KOPT-K1 (cell line): Measurements from ENCODE around the gene OR10G8.
"Not testable (repeated sequence)": the region's sequence is repeated elsewhere in the genome, so short reads cannot be mapped to it uniquely, and the experiment has no call there.

Experiments
- H3K27ac ChIP-seq: fragments of 200-600 bp; sonication (generic); 2 replicates; pipeline ENCODE4 v1.5.1; 2016; ENCODE audit warnings: antibody characterized with exemption, mild to moderate bottlenecking, low read depth, low read length; ENCODE audit not compliant: poor library complexity, severe bottlenecking
- H3K36me3 ChIP-seq: fragments of 200-600 bp; sonication (generic); 2 replicates; pipeline ENCODE4 v1.5.1; 2017; ENCODE audit warnings: antibody characterized with exemption, mild to moderate bottlenecking, low read length, moderate library complexity; ENCODE audit not compliant: insufficient read depth
- H3K9me3 ChIP-seq: fragments of 200-600 bp; sonication (generic); 2 replicates; pipeline ENCODE4 v1.5.1; 2017; ENCODE audit warnings: antibody characterized with exemption, low read length, mild to moderate bottlenecking; ENCODE audit not compliant: insufficient read depth, poor library complexity, severe bottlenecking

OR10G8 gene, protein sequence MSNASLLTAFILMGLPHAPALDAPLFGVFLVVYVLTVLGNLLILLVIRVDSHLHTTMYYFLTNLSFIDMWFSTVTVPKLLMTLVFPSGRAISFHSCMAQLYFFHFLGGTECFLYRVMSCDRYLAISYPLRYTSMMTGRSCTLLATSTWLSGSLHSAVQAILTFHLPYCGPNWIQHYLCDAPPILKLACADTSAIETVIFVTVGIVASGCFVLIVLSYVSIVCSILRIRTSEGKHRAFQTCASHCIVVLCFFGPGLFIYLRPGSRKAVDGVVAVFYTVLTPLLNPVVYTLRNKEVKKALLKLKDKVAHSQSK

GRCh38 chr11:124026498-124026897 lies at the start of gene OR10G8:
TSS of gene OR10G8 (plus strand) at chr11:124026798. CDS start at chr11:124029623, 2,825 bp downstream.
- Histone ChIP-seq H3K27ac (no peak within 1 kb of the TSS), H3K9me3 (no peaks in the 10 kb centered on the region), H3K36me3 (no peaks in the 10 kb centered on the region)

- no peaks in the 10 kb centered on the region for H3K9me3 ChIP-seq
- H3K36me3 ChIP-seq: no peaks in the 10 kb centered on the region
- no peak within 1 kb of the TSS for H3K27ac ChIP-seq
These were observed 48.8 kb upstream of the OR10G8 start, which contains the start of gene OR10S1 for GRCh38 chr11:123977731-123978347. TSS of gene OR10S1 (minus strand) at chr11:123977781. CDS start at chr11:123977664, 117 bp downstream.

DNA sequence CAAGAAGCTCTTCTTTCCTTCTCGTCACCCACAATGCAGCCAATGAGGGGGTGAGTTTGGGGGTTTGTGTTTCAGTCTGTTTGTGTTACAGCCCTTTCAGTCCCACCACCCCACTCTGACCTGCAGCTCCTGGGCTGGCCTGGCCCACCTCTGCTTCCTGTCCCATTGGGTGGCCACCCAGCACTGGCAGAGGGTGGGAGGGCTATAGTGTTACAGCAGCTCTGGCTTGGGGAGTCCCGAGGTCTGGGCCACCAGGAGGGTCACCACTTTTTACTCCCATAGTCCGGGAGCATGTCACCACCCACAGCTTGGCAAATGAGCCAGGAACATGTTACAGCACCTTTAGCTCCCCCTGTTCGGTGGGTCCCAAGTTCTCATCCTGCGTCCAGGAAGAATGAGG lies 47.3 kb upstream of the OR10G8 start:
- no peaks in the 10 kb centered on the region for H3K36me3 ChIP-seq
- H3K27ac ChIP-seq: no peak overlapping the region
- no peaks in the 10 kb centered on the region for H3K9me3 ChIP-seq

GRCh38 chr11:123995119-123995518 lies 31.5 kb upstream of the OR10G8 start, which contains the start of gene OR10G6:
TSS of gene OR10G6 (minus strand) at chr11:123995161. CDS start at chr11:123995161, 0 bp downstream.
- H3K27ac ChIP-seq: no peak within 1 kb of the TSS
- H3K9me3 ChIP-seq: no peaks in the 10 kb centered on the region
- H3K36me3 ChIP-seq: no peaks in the 10 kb centered on the region

DNA sequence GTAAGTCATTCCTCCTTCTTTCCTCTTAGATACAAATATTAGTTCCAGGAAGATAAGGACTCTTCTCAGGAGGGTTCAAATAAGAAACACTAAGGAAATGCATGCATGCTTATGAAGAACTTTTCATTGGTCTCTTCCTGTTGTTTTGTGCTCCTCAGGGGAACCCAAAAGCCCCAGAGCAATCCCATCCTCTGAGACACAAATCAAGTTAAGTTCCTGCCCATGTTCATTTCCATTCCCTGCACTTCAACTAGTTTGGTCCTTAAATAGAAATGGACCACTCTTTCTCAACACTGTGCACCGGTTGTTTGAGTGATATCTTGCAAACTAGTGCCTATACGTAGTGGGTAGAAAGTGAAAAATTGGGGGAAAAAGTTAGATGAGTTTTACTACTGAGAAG lies 13.9 kb upstream of the OR10G8 start, which contains the start of gene OR10G4:
Gene OR10G4, plus strand, starts transcription at position 301 of the 400 bp plus-strand sequence. CDS start 2,578 bp downstream, outside the sequence.
- no peaks in the 10 kb centered on the region for H3K36me3 ChIP-seq
- no peak within 1 kb of the TSS for H3K27ac ChIP-seq
- H3K9me3 ChIP-seq: no peaks in the 10 kb centered on the region

- H3K9me3 ChIP-seq, H3K27ac ChIP-seq, H3K36me3 ChIP-seq: not testable (repeated sequence)
These were observed 10.8 kb upstream of the OR10G8 start for GRCh38 chr11:124015837-124016236.

DNA sequence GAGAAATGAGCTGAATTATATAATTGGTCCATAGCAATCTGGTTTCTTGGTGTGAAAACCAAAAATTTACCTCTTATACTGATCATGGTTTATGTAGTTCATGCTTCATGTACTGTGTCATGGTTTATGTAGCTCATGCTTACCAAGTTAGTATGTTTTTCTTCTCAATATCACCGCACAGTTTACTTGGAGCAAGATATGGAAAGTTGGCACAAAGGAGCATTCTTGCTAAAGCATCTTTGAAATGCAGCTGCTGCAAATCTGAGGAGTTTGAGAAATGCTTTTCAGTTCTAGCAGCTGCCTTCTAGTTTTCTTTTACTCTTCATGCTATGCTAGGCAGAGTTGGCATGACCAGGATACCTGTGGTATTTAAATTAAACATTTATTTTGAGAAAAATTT lies 10.1 kb downstream of the OR10G8 start:
- no peak overlapping the region for H3K27ac ChIP-seq
- no peaks in the 10 kb centered on the region for H3K9me3 ChIP-seq
- H3K36me3 ChIP-seq: no peaks in the 10 kb centered on the region

DNA sequence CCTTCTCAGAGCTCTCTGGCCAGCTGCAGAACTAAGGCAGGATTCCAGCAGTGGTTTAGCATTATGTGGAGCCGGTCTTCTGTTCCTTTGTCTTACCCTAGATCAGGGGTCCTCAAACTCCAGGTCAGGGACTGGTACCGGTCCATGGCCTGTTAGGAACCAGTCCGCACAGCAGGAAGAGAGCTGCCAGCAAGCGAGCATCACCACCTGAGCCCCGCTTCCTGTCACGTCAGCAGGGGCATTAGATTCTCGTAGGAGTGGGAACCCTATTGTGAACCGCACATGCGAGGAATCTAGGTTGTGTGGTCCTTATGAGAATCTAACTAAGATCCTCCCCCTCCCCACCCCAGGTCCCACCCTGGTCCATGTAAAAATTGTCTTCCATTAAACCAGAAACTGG lies 13.0 kb downstream of the OR10G8 start:
- H3K27ac ChIP-seq: no peak overlapping the region
- no peaks in the 10 kb centered on the region for H3K9me3 ChIP-seq
- H3K36me3 ChIP-seq: no peaks in the 10 kb centered on the region

GRCh38 chr11:124041254-124041653 lies 14.7 kb downstream of the OR10G8 start, which contains the start of gene OR10G7:
TSS of gene OR10G7 (minus strand) at chr11:124041325. CDS start at chr11:124039001, 2,324 bp downstream.
- H3K27ac ChIP-seq: no peak within 1 kb of the TSS
- H3K9me3 ChIP-seq: no peaks in the 10 kb centered on the region
- no peaks in the 10 kb centered on the region for H3K36me3 ChIP-seq

DNA sequence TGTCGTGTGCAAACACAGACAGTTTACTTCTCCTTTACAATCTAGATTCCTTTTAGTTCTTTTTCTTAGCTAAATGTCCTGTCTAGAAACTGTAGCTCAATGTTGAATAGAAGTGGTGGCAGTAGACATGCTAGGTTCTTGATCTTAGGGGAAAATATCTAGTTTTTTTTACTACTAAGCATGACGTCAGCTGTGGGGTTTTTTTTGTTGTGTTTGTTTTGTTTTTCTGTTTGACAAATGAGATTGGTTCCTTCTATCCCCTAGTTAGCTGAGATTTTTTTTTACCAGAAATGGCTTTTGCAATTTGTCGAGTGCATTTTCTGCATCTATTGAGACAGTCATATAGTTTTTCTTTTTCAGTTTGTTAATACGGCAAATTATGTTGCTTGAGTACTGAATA lies 16.8 kb downstream of the OR10G8 start:
- H3K36me3 ChIP-seq: no peaks in the 10 kb centered on the region
- H3K9me3 ChIP-seq: no peaks in the 10 kb centered on the region
- H3K27ac ChIP-seq: no peak overlapping the region

DNA sequence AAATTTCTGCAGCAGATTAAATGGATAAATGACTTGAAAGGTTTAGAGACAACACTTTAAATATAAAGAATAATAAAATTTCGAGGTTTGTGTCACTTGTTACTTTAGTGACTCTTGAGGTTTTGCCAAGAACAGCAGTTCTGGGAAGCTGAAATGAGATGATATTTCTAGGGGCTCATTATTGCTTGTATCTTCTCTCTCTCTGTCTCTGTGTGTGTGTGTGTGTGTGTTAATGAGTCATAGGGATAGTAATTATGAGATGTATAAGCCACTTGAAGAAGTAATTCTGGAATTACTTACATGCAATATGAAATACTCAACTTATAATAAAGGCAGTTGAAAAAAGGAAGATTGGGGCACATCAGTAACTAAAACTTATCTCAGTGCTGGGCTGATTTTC lies 24.1 kb downstream of the OR10G8 start:
- Histone ChIP-seq H3K36me3 (no peaks in the 10 kb centered on the region), H3K9me3 (no peaks in the 10 kb centered on the region), H3K27ac (no peak overlapping the region)

GRCh38 chr11:124052966-124053365 lies 26.4 kb downstream of the OR10G8 start:
- no peak overlapping the region for H3K27ac ChIP-seq
- no peaks in the 10 kb centered on the region for H3K9me3 ChIP-seq
- H3K36me3 ChIP-seq: no peaks in the 10 kb centered on the region

DNA sequence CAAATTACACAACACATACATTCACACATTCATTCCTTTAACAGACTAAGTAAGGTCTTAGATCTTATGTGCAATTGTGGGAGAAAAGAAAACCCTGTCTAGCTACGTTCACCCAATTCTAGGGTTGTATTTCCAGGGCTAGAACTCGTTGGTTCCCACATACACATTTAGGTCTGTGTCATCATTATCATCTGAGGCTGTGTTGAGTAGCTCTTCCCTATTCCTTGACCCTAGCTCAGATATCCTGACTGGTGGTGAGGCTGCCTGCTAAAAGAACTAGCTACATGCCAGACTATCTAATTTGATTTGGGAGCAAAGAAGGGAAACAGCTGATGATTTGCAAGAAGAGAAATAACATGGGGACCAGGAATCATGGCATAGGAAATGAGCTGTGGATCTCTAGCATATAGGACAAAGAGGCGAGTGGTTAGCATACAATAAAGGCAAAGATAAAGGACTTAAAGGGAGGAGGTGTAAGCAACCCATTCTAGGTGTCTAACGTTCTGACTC lies 42.1 kb downstream of the OR10G8 start:
- Histone ChIP-seq H3K27ac (no peak overlapping the region), H3K9me3 (no peaks in the 10 kb centered on the region), H3K36me3 (no peaks in the 10 kb centered on the region)

DNA sequence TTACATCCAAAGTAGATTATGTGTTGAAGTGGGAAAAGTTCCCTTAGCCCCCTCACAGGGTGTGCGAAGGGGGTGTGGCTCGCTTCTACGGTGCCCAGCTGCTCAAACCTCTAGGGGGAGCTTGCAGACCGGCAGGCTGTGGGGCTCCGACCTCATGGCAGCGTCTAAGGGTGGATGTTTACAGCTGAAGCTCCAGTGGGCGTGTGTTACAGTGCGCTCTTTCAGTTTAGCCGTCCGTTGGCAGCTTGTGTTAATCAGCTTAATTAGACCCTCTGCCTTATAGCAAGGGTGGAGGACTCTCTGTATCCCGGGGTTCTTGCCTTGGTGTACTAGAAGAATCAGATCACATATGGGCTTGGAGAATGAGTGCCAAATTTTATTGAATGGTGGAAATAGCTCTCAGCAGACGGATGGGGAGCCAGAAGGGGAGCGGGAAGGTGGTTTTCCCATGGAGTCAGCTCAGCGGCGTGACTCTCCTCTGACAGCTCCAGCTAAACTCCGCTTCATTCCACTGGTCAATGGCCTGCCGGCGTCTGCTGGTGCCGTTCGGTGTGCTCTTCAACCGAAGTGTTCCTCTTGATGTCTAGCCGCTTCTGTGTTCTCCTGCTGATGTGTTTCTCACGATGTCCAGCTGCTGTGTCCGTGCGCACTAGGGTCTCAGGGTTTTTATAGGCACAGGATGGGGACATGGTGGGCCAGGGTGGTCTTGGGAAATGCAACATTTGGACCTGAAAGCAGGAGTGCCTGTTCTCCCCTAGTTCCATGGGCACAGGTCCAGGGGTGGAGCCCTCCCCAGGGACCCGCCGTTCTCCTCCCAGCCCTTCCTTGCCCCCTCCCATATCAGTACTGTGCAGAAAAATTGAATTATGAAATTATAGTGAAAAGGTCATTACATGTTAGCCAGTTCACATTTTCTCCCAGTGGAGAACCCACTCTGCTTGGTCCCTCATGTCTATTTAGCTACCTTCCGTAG lies 43.1 kb downstream of the OR10G8 start:
- H3K36me3 ChIP-seq: no peaks in the 10 kb centered on the region

More for the DNA sequence above, 43.1 kb downstream of the OR10G8 start:
- H3K27ac ChIP-seq: no peak overlapping the region
- no peaks in the 10 kb centered on the region for H3K9me3 ChIP-seq
